Breast epithelium (tissue), 4 donors: ENCODE measurements around the gene DNAJB5. TPM values are rescaled to one million over a fixed set of nuclear protein-coding genes. Genes with fewer than 3 reads are reported as not detected.

Experiments
- DNase-seq, 2 donors: peaks; one replicate each; pipeline ENCODE4 v3.0.0-alpha.2; 2019; ENCODE audit warnings: low spot score in 2 of 2
- H3K27ac ChIP-seq, 2 donors: fragments of 200-600 bp; sonication (generic) in 1 of 2; one replicate each; pipeline ENCODE4 v1.5.1; 2016 to 2019; ENCODE audit warnings: mild to moderate bottlenecking in 1 of 2
- H3K27me3 ChIP-seq, 2 donors: fragments of 200-600 bp; sonication (generic) in 1 of 2; one replicate each; pipeline versions ENCODE4 v1.5.1 to v1.6.0; 2017 to 2019; ENCODE audit warnings: control low read depth in 1 of 2, mild to moderate bottlenecking in 1 of 2
- H3K36me3 ChIP-seq: fragments of 200-600 bp; one replicate; pipeline ENCODE4 v1.5.1; 2019
- H3K4me1 ChIP-seq, 2 donors: fragments of 200-600 bp; sonication (generic); one replicate each; pipeline ENCODE4 v1.5.1; 2016 to 2019; ENCODE audit warnings: control low read depth in 1 of 2
- H3K4me3 ChIP-seq, 3 donors: fragments of 200-600 bp; sonication (generic); 1 replicate in 2 of 3; 2 replicates in 1 of 3; pipeline ENCODE4 v1.5.1; 2016 to 2019; ENCODE audit warnings: mild to moderate bottlenecking in 3 of 3, moderate library complexity in 2 of 3
- H3K9me3 ChIP-seq, 2 donors: fragments of 200-600 bp; sonication (generic) in 1 of 2; one replicate each; pipeline ENCODE4 v1.5.1; 2016 to 2019; ENCODE audit warnings: control low read depth in 1 of 2
- POLR2A ChIP-seq: fragments of 450-650 bp; IDR thresholded peaks from one replicate; pipeline ENCODE4 v1.6.1; 2016; ENCODE audit warnings: antibody characterized with exemption, mild to moderate bottlenecking, moderate library complexity
- POLR2AphosphoS5 ChIP-seq, 3 donors: sonication (generic); formaldehyde crosslinking; IDR thresholded peaks; one replicate each; pipeline ENCODE4 v1.6.1; 2017; ENCODE audit warnings: antibody characterized with exemption in 3 of 3
- intact Hi-C: fragments of 100-400 bp; cut with DNase I; formaldehyde crosslinking; loops from one replicate; pipeline ENCODE4 v1.15.1; 2023; ENCODE audit warnings: low total_unique reads
- total RNA-seq, 3 donors: library from RNA; depleted of rRNA; stranded (reverse); fragments of >200 nt; gene quantifications; one replicate each; pipeline ENCODE4 v1.1.0, GENCODE V29; 2016
- TF ChIP-seq, protein P1 (sequence below), 3 donors: fragments of 450-650 bp; IDR thresholded peaks; one replicate each; pipeline ENCODE4 v1.5.1; 2016 to 2017; ENCODE audit warnings: antibody characterized with exemption in 3 of 3, mild to moderate bottlenecking in 3 of 3, moderate library complexity in 3 of 3

Gene DNAJB5
- total RNA-seq, 3 donors from 2014 or later: 5.4 to 9.0 (median 6.9) TPM

DNA sequence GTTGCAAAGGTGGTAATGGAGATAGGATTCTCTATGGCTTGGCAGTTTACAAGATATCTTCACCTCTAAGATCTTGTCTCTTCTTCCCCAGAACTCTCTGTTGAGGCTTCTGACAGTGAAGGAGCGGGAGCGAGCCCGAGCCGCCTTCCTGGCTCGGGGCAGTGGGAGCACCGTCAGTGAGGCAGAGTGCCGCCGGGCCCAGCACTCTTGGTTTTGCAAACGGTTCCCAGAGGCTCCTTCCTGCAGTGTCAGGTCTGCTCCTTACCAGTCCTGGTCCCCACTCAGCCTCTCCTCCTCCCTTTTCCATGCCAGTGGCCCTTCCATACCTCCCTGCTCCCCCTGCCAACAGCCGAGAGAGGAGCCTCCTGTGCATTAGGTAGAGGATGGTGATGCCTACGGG lies 12.6 kb upstream of the DNAJB5 start:
- no peak for TF ChIP-seq POLR2A
- TF ChIP-seq, protein P1, sequence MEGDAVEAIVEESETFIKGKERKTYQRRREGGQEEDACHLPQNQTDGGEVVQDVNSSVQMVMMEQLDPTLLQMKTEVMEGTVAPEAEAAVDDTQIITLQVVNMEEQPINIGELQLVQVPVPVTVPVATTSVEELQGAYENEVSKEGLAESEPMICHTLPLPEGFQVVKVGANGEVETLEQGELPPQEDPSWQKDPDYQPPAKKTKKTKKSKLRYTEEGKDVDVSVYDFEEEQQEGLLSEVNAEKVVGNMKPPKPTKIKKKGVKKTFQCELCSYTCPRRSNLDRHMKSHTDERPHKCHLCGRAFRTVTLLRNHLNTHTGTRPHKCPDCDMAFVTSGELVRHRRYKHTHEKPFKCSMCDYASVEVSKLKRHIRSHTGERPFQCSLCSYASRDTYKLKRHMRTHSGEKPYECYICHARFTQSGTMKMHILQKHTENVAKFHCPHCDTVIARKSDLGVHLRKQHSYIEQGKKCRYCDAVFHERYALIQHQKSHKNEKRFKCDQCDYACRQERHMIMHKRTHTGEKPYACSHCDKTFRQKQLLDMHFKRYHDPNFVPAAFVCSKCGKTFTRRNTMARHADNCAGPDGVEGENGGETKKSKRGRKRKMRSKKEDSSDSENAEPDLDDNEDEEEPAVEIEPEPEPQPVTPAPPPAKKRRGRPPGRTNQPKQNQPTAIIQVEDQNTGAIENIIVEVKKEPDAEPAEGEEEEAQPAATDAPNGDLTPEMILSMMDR (IDR thresholded peaks at IDR 0.05): no peak
- no peak for TF ChIP-seq POLR2AphosphoS5 (IDR thresholded peaks at IDR 0.05)
- Histone ChIP-seq H3K27me3 (no peaks in the 10 kb centered on the region), H3K4me3 (no peak overlapping the region), H3K9me3 (no peaks in the 10 kb centered on the region), H3K36me3 (no peaks in the 10 kb centered on the region), H3K4me1 (no peaks in the 10 kb centered on the region), H3K27ac (no peak overlapping the region)
- intact Hi-C loops: loop anchor here (10.0 kb wide), 1 partner anchor 68 kb away; a partner anchor contains a TSS
- no peak for DNase-seq

- no peak for DNase-seq
- intact Hi-C loops: no loop called here
- Histone ChIP-seq H3K27me3 (no peaks in the 10 kb centered on the region), H3K27ac (no peak overlapping the region), H3K36me3 (no peaks in the 10 kb centered on the region), H3K4me3 (no peak overlapping the region), H3K4me1 (no peaks in the 10 kb centered on the region), H3K9me3 (no peaks in the 10 kb centered on the region)
- no peak for TF ChIP-seq POLR2AphosphoS5 (IDR thresholded peaks at IDR 0.05)
- TF ChIP-seq POLR2A: no peak
- TF ChIP-seq, protein P1 (IDR thresholded peaks at IDR 0.05): no peak
Observed at GRCh38 chr9:34980181-34980761, 9.3 kb upstream of the DNAJB5 start.

- Histone ChIP-seq H3K27me3 (no peaks in the 10 kb centered on the region), H3K27ac (no peak overlapping the region), H3K4me1 (no peaks in the 10 kb centered on the region), H3K4me3 (no peak overlapping the region), H3K36me3 (no peaks in the 10 kb centered on the region), H3K9me3 (no peaks in the 10 kb centered on the region)
- intact Hi-C loops: no loop called here
- no peak for DNase-seq
- TF ChIP-seq POLR2AphosphoS5 (IDR thresholded peaks at IDR 0.05): no peak
- no peak for TF ChIP-seq POLR2A
- TF ChIP-seq, protein P1 (IDR thresholded peaks at IDR 0.05): no peak
Observed at GRCh38 chr9:34982361-34982760, 7.2 kb upstream of the DNAJB5 start.

GRCh38 chr9:34983209-34983608 lies 6.3 kb upstream of the DNAJB5 start:
- Histone ChIP-seq H3K27ac (no peak overlapping the region), H3K4me3 (no peak overlapping the region), H3K9me3 (no peaks in the 10 kb centered on the region), H3K4me1 (no peaks in the 10 kb centered on the region), H3K36me3 (no peaks in the 10 kb centered on the region), H3K27me3 (no peaks in the 10 kb centered on the region)
- intact Hi-C loops: no loop called here
- DNase-seq: no peak
- TF ChIP-seq, protein P1 (IDR thresholded peaks at IDR 0.05): no peak
- TF ChIP-seq POLR2A: no peak
- no peak for TF ChIP-seq POLR2AphosphoS5 (IDR thresholded peaks at IDR 0.05)

DNA sequence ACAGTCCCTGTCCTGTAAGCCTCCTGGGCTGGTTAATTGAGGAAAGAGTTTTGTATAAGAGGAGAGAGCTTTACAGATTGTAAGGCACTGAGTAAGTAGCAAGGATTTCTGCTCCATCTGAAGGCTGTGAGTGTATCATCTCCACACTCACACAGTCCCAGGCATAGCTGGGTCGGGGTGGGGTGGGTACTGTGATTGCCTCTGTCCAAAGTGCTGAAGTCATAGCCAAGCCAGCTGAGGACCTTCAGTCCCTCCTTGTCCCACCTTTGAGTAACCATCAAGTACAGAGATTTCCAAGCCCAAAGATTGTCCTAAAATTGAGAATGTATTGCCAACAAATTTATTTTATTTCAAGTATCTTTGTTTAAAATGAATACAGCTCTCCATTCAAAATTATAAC lies 5.5 kb upstream of the DNAJB5 start:
- Histone ChIP-seq H3K9me3 (no peaks in the 10 kb centered on the region), H3K27me3 (no peaks in the 10 kb centered on the region), H3K36me3 (no peaks in the 10 kb centered on the region), H3K4me3 (no peak overlapping the region), H3K4me1 (no peaks in the 10 kb centered on the region), H3K27ac (no peak overlapping the region)
- DNase-seq: no peak
- TF ChIP-seq POLR2AphosphoS5 (IDR thresholded peaks at IDR 0.05) (no peak), POLR2A (no peak)
- TF ChIP-seq, protein P1 (IDR thresholded peaks at IDR 0.05): no peak
- intact Hi-C loops: no loop called here
